Urothelium cell line (cell line): Measurements from ENCODE around the gene FBXW11.
"Not testable (repeated sequence)": the region's sequence is repeated elsewhere in the genome, so short reads cannot be mapped to it uniquely, and the experiment has no call there.

Experiments
- DNase-seq: peaks from one replicate; pipeline ENCODE4 v3.0.0; 2011; ENCODE audit warnings: low spot score, mixed read lengths
- FAIRE-seq: peaks from 2 replicates; lab custom pipeline; 2011; peaks lifted over from hg19 to GRCh38; lab: Jason Lieb, UNC

Gene FBXW11

DNA sequence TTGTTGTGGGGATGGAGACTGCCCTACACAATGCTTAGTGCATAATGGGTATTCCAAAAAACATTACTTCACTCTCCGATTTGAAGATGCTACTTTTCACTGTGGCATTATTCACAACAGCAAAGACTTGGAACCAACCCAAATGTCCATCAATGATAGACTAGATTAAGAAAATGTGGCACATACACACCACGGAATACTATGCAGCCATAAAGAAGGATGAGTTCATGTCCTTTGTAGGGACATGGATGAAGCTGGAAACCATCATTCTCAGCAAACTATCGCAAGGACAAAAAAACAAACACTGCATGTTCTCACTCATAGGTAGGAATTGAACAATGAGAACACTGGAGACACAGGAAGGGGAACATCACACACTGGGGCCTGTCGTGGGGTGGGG, 90.7 kb downstream of the FBXW11 start:
- DNase-seq, FAIRE-seq: not testable (repeated sequence)

DNA sequence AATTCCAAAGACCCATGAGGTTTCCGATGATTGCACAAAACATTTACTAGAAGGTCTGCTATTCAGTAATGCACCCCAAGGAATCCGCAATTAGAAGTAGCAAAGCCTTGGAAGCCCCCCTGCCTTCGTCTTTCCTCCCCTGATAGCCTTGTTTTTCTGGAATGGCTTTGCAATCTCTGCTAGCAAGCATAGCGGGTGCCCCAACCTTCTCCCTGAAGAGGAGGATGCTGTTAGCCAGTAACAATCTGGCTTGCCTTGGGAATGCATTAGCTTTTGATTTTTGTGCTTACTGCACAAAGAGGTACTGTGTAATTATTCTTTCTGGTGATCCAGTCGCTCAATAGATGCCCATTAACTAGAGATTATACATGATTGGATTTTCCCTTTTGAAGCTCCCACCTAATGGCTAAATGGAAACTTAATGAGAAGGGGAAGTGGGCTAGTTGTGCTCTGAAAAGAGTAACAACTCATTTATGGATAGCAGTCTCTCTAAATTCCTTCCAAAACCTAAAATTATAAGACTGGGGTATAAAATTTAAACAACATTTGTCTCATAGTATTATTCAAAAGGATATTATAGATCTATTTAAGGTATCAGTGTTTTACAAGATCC, 91.6 kb downstream of the FBXW11 start:
- DNase-seq (no peak), FAIRE-seq (no peak)

- DNase-seq (no peak), FAIRE-seq (no peak)
These were observed 92.5 kb downstream of the FBXW11 start for GRCh38 chr5:171913987-171914273.

DNA sequence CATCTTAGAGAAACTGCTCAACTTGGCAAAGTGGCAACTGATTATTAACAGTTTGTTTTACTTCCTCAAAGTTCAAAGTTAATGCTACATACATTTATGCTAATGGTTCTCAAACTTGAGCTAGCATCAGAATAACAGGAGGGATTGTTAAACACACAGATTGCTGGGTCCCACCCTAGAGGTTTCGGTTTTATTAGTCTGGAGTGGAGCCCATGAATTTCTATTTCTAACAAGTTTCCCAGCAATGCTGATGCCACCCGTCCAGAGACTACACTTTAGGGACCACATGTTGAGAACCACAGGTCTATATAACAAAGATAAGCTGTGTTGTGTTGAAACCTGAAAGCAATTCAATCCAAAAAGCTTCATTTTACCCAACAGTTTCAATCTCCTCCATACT, 95.3 kb downstream of the FBXW11 start:
- no peak for FAIRE-seq
- DNase-seq: no peak

- DNase-seq: no peak
- no peak for FAIRE-seq
These were observed 97.8 kb downstream of the FBXW11 start for GRCh38 chr5:171908638-171909037.

DNA sequence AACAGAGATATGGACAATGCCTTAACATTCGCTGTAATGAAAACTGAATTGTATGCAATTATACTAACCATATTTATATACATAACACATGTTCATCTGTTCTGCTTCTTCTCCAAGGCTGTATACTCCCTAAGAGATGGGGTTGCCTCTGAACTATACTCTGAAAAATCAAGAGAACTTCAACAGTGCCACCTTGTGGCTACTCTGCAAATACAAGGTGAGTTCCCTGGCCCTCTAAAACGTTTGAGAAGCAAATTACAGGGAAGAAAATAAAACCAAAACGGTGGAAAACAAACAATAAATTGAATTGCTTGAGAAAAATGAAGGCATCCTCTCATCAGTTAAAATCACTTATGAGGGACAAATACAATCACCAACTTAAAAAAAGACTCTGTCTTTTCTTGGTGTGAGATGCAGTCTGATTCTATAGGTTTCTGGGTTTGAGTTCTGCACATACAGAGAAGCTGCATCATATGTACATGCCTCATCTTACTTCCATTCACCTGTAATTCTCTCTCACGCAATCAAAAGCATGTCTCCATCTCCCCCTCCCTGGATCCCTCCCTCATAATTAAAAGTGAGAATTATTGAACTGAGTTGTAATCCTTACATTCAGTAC, 98.6 kb downstream of the FBXW11 start:
- no peak for FAIRE-seq

GRCh38 chr5:171906703-171907590, 99.5 kb downstream of the FBXW11 start:
- DNase-seq: no peak
- FAIRE-seq: no peak

More for the DNA sequence above, 98.6 kb downstream of the FBXW11 start:
- DNase-seq: peak; percentile 46

DNA sequence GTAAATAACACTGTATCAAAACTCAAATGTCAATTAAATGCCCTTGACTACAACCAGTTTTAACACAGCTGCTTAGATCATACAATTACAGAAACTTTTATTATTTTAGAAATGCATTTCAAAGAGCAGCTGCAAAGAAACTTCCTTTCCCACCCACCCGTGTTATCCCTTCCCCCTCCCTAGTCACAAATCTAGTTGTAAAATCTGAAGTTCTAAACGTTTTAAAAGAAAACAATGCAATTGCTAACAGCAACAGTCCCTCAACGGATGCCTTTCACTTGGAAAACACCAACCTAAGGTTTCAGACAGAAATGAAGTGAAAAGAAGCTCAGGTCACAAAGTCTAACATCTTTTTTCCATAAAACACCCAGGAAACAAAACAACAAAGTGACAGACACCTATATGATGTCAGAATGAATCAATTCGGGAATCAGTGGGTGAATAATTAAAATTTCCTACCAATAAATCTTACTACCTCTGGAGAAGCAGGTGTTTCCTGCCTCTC, 100.3 kb downstream of the FBXW11 start:
- DNase-seq (no peak), FAIRE-seq (no peak)

DNA sequence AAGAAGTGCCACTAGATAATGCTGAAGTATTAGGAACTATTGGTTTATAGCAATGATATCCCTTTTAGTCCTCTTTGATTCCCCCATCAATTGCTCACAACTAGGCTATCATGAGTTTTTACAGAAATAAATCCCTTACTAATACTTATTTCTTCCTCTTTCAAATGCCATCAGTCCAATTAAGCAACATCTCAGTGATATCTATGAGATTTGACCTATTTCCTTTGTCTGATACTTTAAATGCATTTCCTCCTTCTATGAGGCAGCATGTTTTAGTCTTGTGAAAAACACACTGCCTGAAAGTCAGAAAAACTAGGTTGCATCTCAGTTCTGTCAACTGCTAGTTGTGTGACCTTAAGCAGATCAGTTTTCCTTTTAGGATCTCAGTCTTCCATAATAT, 101.6 kb downstream of the FBXW11 start:
- no peak for FAIRE-seq

DNA sequence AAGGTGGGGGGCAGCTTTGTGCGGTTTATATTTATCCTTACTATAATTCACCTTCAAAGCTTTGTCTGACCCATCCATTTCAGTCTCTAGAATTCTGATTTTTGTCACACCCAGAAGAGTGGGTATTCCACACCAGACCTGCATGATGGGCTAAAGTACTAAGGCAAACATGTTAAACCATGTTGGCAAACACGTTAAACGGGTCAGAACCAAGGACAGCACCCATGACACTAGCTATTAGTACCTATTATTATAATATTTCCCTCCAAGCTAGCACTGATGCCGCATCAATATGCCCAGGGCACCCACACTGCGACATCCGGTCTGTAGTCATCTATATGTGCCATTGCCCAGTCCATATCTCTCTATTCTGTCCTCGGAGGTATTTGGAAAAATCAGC, 104.7 kb downstream of the FBXW11 start:
- no peak for FAIRE-seq
- DNase-seq: no peak

More for the DNA sequence above, 101.6 kb downstream of the FBXW11 start:
- no peak for DNase-seq

DNA sequence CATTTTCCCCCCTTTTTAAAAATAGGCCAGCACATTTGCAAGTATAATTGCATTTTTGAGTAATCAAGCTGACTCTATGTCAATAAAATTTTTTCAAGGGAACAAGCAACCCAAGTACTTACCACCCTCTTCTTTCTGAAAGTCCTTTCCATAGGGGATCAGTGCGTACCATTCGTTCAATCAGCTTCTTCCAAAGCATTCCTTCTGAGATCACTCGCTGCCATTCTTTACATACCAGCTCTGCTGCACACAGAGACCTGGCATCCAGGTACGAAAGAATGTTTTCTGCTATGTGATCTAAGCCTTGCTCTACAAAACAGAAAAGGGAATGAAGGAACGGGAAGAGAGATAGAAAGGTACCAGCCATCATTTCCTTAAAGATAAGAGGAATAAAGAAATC, 106.6 kb downstream of the FBXW11 start:
- no peak for DNase-seq
- FAIRE-seq: no peak

GRCh38 chr5:171898879-171899278, 107.6 kb downstream of the FBXW11 start:
- no peak for FAIRE-seq
- no peak for DNase-seq

- FAIRE-seq (no peak), DNase-seq (no peak)
These were observed 108.1 kb downstream of the FBXW11 start for GRCh38 chr5:171898386-171898785.

GRCh38 chr5:171897231-171897630, 109.2 kb downstream of the FBXW11 start:
- no peak for FAIRE-seq
- DNase-seq: no peak

GRCh38 chr5:171895081-171895480, 111.4 kb downstream of the FBXW11 start:
- FAIRE-seq: no peak
- DNase-seq: no peak

DNA sequence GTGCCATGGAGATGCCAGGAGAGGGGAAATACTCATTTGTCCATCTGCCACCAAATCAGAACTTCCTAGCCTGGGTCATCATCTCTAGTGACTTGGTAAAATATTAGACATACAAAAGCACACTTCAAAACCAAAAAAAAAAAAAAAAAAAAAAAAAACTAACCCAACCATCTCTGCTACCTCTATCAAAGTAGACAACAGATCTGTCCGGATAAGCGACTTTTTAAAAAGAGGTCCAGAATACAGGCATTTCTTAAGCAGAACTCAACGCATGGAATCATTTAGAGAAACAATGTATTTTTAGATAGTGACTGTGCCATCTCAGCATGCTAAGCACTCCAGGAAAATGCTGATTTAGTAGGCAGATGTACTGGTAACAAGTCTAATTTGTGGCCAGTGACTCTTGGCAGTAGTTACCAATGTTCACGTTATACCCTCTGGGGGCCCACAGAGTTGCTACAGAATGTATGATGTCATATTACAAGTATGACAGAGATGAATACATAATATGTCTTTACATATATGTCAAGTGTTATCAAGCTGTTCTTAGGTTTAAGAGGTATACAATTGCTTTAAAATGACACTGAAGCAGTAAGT, 113.0 kb downstream of the FBXW11 start:
- FAIRE-seq: no peak

DNA sequence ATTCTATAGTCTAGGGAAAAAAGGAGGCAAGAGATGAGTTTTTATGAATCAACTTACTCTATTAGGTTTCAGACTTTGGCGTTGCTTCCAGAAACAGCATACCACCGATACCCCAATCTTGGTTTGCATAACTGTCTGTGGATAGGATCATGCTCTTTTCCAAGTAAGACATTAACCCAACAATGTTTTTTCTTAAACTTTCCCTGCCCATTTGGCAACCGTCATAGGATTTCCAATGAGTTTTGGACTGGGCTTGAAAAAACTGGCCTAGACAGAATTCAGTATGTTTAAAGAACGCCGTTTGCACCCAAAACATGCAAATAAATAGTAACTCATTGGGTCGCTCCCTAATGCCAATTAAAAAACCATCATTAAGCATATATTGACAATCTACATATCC, 114.8 kb downstream of the FBXW11 start:
- FAIRE-seq (no peak), DNase-seq (no peak)

More for the DNA sequence above, 113.0 kb downstream of the FBXW11 start:
- DNase-seq: no peak

- DNase-seq (no peak), FAIRE-seq (no peak)
These were observed 115.3 kb downstream of the FBXW11 start for GRCh38 chr5:171891150-171891549.

- no peak for FAIRE-seq
- DNase-seq: no peak
These were observed 118.4 kb downstream of the FBXW11 start for GRCh38 chr5:171888051-171888481.

- FAIRE-seq, DNase-seq: not testable (repeated sequence)
These were observed 120.4 kb downstream of the FBXW11 start for GRCh38 chr5:171886037-171886436.

DNA sequence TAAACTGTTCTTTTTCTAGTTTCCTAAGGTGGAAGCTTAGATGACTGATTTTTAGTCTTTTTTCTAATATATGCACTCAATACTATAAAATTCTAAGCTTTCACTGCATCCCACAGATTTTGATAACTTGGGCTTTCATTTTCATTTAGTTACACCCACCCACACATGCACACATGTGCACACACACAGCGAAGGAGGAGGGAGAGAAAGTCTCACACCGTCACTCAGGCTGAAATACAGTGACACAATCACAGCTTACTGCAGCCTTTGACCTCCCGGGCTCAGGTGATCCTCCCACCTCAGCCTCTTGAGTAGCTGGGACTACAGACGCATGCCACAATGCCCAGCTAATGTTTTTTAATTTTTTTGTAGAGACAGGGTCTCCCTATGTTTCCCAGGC, 124.3 kb downstream of the FBXW11 start:
- no peak for DNase-seq
- no peak for FAIRE-seq
